ENCODE measurements around the gene POU6F1.
"Not testable (repeated sequence)": the region's sequence is repeated elsewhere in the genome, so short reads cannot be mapped to it uniquely, and the experiment has no call there.

POU6F1 gene

GRCh38 chr12:51217968-51218606, at the start of gene POU6F1:
Gene POU6F1, minus strand, starts transcription at chr12:51218062. Its CDS starts 11,226 bp downstream, at chr12:51206836.
- peak; percentile 65 for DNase-seq

DNA sequence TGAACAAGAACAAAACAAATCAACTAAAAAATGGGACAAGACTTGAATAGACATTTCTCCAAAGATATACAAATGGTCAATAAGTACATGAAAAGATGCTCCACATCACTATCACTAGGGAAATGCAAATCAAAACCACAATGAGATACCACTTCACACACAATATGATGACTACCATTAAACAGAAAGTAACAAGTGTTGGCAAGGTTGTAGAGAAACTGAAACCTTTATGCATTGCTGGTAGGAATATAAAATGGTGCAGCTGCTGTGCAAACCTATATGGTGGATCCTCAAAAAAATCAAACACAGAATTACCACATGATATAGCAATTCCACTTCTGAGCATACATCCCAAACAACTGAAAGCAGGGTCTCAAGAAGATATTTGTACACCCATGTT, 47.2 kb upstream of the POU6F1 start:
- DNase-seq, result no peak

GRCh38 chr12:51264297-51264696, 46.4 kb upstream of the POU6F1 start:
- no peak for DNase-seq

DNA sequence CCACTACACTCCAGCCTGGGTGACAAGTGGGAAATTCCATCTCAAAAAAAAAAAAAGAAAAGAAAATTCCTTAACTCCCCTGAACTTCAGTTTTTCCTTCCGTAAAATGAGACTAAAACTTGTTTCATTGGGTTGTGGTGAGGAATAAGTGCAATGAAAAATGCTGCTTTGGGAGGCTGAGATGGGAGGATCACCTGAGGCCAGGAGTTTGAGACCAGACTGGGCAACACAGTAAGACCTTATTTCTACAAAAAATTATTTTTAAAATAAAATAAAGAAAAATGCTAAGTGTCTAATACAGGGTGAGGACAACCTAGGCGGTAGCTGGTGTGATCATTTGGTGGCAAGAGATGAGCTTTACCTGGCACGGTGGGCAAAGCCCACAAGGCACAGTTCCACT, 45.5 kb upstream of the POU6F1 start:
- DNase-seq, result no peak

DNA sequence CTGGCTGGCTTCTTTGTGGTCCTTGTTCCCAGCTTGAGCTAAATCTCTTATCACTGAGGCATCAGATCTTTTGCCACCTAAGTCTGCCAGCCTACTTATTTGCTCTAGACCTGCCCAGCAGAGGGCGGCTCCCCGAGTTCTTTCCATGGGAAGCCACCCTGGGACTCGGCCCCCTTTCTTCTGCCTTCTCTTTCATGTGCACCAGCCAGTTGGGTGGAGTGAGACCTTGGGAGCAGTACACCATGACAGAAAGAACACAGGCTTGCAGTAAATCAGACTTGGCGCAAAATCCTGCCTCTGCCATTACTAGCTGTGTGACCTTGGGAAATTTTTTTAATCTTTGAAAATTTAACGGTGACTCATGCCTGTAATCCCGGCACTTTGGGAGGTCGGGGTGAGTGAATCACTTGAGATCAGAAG, 44.9 kb upstream of the POU6F1 start:
- DNase-seq, result no peak

DNA sequence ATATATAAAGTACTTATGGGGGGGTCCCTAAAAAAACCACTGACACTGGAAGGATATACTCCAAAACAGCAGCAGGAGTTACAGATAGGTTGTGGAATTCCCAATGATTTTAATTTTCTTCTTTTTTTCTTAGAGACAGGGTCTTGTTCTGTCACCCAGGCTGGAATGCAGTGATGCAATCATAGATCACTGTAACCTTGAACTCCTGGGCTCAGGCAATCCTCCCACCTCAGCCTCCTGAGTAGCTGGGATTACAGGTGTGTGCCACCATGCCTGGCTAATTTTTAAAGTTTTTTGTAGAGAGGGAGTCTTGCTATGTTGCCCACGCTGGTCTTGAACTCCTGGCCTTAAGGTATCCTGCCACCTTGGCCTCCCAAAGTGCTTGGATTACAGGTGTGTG, 41.7 kb upstream of the POU6F1 start:
- not testable (repeated sequence) for DNase-seq

- DNase-seq, result no peak
Measured at GRCh38 chr12:51254536-51254935, 36.7 kb upstream of the POU6F1 start.

DNA sequence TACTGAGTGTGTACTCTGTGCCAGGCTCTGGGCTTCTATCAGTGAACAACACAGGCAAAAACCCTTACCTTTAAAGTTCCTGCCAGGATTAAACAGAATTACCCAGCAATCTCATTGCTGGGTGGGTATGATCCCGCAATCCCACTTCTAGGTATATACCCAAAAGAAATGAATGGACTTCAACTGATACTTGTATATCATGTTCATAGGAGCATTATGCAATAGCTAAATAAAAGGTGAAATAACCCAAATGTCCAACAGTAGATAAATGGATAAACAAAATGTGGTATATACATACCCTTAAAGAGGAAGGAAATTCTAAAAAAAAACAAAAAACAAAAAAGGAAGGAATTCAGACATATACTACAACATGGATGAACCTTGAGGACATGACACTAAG, 35.4 kb upstream of the POU6F1 start:
- DNase-seq, result no peak

DNA sequence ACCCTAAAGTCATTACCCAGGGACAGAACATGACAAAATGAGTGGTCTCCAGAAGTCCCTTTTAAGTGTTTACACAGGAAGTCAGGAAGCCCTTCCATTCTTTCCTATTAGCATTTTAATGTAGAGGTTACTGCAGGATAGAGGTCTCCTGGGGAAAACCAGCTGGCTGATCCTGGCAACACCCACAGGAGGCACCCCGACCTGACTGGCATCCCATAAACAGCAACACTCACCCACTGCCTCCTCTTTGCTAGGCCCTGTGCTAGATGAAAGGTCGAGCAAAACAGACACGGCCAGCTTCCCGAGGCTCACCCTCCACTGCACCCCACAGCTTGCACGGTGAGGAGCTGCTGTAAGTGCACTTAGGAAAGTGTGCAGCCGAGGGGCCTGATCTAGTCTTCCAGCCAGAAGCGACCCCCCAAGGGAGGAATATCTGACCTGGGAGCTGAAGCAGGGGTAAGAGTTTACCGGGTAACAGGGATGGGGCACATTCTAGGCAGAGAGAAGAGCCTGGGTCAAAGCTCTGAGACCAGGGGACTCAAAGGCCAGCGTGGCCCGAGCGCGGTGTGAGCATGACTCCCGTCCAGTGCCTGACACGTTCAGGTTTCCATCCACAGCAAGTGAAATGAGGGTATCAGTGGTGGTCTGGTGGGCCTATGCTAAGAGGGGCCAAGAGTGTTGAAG, 29.8 kb upstream of the POU6F1 start:
- DNase-seq, result no peak

- DNase-seq, result no peak
Measured at GRCh38 chr12:51246254-51246853, 28.5 kb upstream of the POU6F1 start.

- no peak for DNase-seq
Measured at GRCh38 chr12:51245476-51246253, 27.8 kb upstream of the POU6F1 start.

DNA sequence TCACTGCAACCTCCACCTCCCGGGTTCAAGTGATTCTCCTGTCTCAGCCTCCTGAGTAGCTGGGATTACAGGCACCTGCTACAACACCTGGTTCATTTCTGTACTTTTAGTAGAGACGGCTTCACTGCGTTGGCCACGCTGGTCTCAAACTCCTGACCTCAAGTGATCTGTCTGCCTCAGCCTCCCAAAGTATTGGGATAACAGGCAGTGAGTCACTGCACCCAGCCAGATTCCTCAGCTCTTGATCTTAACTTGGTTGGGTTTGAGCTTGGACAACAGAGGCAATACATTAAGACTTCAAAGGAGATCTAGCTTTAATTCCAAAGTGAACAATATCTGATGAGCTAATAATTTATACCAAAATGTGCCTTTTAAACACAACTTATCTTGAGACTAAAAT, 26.4 kb upstream of the POU6F1 start:
- no peak for DNase-seq

DNA sequence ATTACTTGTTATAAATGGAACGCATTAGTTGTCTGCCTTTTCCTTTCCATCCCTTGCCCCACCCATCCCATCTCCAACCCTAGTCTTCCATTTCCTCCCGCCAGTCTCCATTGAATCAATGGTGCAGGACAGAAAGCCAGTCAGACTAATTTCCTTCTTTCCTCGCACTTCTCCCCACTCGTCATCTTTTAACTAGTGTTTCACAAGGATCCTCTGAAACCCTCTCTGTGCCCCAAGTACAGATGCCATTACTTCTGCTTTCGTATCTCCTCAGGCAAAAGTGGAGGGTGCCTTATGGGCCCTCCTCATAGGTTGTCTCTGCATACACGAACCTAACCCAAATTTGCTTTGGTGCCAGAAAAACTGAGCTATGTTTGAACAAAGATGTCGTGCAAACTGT, 25.0 kb upstream of the POU6F1 start:
- DNase-seq, result no peak

DNA sequence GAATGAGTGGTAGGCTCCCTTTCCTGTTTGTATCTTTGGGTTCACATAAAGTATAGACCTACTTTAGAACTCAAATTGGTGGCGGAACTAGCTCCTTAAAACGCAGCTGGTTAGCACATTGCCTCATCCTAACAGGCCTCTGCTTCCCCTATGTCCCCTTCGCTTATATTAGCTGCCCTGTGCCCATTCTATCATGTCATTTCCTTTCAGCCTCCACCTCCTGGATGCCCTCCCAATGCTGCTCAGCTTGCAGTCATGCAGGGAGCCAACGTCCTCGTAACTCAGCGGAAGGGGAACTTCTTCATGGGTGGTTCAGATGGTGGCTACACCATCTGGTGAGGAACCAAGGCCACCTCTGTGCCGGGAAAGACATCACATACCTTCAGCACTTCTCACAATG, 24.3 kb upstream of the POU6F1 start:
- no peak for DNase-seq

DNA sequence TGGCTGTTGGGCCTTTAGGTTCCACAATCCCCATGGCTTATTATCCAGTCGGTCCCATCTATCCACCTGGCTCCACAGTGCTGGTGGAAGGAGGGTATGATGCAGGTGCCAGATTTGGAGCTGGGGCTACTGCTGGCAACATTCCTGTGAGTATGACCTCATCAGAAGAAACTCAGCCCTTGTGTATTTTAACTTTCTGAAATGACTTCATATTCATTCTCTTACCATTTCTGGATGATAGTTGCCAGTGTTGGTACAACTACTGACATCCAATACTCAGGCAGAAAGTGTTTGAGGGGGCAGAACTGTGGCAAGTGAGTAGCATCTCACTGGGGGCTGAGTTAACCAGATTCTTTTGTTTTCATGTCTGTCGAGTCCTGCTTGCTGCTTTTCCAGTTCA, 23.1 kb upstream of the POU6F1 start:
- DNase-seq, result no peak

DNA sequence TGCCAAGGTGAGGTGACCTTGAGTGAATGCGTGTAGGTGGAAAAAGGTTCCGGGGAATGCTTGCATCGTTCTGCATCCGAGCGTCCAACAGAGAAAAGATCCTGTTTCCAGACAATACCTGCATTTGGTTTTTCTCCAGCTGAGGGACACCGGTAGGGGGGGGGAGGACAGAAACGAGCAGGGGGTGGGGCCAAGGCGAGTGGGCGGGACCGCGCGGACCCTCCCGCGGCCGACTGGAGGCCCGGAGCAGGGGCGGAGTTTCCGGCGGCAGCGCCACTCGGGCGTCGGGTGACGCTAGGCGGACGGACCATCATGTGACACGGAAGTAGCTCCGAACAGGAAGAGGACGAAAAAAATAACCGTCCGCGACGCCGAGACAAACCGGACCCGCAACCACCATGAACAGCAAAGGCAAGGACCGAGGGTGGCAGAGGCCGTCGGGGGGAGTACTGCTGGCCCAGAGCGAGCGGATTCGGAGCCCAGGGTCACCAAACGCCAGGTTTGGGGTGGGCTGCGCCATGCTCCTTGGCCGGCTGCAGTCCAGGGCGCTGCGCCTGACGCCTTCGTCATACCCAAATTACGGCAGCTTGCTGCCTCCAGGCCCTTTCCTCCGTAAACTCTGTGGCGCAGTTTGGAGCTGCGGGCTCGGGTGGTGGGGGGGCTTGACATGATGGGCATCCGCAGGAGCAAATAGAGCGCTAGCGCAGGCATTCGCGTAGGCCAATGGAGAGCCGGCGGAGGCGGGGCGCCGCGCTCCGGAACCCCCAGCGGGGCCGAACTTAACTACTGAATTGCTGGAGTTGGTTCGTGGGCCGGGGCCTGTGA, 20.9 kb upstream of the POU6F1 start, which contains the start of gene DAZAP2:
TSS of gene DAZAP2 (plus strand) at position 317 of the 825 bp plus-strand sequence. CDS start at position 399, 82 bp downstream.
- DNase-seq, result peak; percentile 88

DNA sequence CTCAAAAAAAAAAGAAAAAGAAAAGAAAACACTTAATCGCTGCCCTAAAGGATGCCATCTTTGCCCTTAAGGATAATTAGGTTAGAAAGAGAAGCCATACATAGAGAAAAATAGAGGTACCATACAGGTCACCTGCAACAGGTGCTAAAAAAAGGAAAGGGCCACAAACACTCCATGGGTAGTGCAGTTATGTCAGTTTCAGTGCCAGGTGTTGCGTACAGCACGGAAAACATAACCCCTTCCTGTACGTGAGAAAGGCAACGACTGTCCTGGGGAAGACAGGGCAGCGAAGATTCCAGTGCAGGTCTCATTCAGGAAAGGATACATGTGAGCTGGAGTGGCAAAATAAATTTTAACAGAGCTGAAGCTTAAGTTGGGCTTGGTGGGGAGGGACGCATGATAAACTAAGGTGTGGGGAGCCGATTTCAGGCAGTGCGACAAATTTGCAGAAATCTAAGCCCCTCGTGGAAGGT, 20.2 kb upstream of the POU6F1 start:
- DNase-seq, result no peak

GRCh38 chr12:51234530-51234929, 16.7 kb upstream of the POU6F1 start:
- DNase-seq, result no peak

- DNase-seq, result no peak
Measured at GRCh38 chr12:51232642-51233041, 14.8 kb upstream of the POU6F1 start.

DNA sequence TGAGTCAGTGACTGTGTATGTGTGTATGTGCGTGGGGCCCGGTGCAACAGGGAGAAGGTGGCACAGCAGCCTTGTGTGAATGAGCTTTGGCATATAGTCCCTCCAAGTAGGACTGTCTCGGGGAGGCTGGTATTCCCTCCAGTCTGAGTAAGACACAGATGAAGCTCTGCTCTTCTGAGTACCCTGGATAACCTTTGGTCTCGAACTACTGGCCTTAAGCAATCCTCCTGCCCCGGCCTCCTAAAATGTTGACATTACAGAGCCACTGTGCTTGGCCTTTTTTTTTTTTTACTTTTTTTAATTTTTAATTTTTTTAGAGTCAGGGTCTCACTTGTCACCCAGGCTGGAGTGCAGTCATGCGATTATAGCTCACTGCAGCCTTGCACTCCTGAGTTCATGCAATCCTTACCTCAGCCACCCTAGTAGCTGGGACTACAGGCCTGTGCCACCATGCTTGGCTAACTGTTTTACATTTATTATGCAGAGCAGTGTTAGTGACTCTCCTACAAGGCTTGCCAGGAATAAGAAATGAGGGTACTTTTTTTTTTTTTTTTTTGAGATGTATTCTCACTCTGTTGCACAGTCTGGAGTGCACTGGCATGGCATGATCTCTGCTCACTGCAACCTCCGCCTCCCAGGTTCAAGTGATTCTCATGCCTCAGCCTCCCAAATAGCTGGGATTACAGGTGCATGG, 11.4 kb upstream of the POU6F1 start:
- DNase-seq, result no peak

DNA sequence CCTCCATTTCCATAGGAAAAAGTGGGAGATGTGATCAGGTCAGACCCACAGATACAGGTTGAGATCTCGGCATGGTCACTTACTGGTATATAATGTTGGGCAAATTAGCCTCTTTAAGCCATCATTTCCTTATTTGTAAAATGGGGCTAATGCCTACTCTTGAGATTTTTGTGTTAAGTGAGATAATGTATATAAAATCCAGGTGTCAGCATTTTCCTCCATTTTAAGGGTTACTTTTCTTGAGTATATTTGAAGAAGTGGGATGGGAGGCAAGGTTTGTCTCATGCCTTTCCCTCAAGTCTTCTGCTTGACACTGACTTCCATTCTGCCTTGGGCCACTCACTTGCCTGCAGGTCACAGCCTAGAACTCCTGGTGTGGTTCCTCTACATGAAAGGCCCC, 10.1 kb upstream of the POU6F1 start:
- no peak for DNase-seq

DNA sequence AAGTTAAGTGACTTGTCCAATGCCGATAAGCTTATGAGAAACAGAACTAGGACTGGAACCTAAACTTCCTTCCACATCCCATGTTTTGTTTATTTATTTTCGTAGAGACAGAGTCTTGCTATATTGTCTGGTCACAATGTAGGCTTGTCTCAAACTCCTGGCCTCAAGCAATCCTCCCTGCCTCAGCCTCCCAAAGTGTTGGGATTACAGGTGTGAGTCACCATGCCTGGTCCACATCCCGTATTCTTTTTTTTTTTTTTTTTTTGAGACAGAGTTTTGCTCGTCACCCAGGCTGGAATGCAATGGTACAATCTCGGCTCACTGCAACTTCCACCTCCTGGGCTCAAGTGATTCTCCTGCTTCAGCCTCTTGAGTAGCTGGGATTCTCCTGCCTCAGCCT, 9.2 kb upstream of the POU6F1 start:
- not testable (repeated sequence) for DNase-seq

Data from amniotic stem cell (primary cell).